HEK293 (cell line): ENCODE results near the gene PIK3CA.

Experiments
- CTCF ChIA-PET: fragments of 350-600 bp; formaldehyde crosslinking; extraction: SDS; loops from one replicate; lab custom pipeline; 2021; ENCODE audit warnings: antibody characterized with exemption; lab: Yijun Ruan, JAX
- POLR2A ChIA-PET: fragments of 300-600 bp; formaldehyde crosslinking; extraction: SDS; loops from one replicate; lab custom pipeline; 2020; ENCODE audit warnings: antibody characterized with exemption, inconsistent platforms; lab: Yijun Ruan, JAX
- H3K27ac ChIP-seq: fragments of 200-500 bp; sonication (Bioruptor generic); 2 replicates; pipeline ENCODE4 v1.5.1; 2014; ENCODE audit warnings: low read depth, low read length, control low read depth, inconsistent platforms; ENCODE audit errors: extremely low read depth
- H3K36me3 ChIP-seq, 2 experiments: fragments of 200-500 bp in 1 of 2; sonication (Bioruptor generic) in 1 of 2; 1 replicate in 1 of 2; 2 replicates in 1 of 2; pipeline ENCODE4 v1.5.1; 2014 to 2017; ENCODE audit warnings: inconsistent platforms in 2 of 2, low read length in 2 of 2; ENCODE audit not compliant: control insufficient read depth in 2 of 2, insufficient read depth in 1 of 2
- H3K4me1 ChIP-seq: fragments of 200-500 bp; sonication (Bioruptor generic); 2 replicates; pipeline ENCODE4 v1.5.1; 2014; ENCODE audit warnings: mild to moderate bottlenecking, low read length, inconsistent platforms; ENCODE audit not compliant: control insufficient read depth, insufficient read depth
- H3K4me3 ChIP-seq: 2 replicates; pipeline ENCODE4 v1.5.1; 2011; ENCODE audit warnings: low read depth, mild to moderate bottlenecking, control low read depth, low read length, moderate library complexity
- H3K9me3 ChIP-seq: fragments of 200-500 bp; sonication (Bioruptor generic); 2 replicates; pipeline ENCODE4 v1.5.1; 2014; ENCODE audit warnings: low read depth, low read length, inconsistent platforms; ENCODE audit not compliant: control insufficient read depth, insufficient read depth
- BCL11B ChIP-seq: fragments of 450-650 bp; formaldehyde crosslinking; IDR thresholded peaks from 2 replicates; pipeline ENCODE4 v1.5.1; 2016; ENCODE audit warnings: low read depth, missing biosample characterization, missing genetic modification characterization
- BCL6B ChIP-seq: fragments of 450-650 bp; formaldehyde crosslinking; IDR thresholded peaks from 2 replicates; pipeline ENCODE4 v1.5.1; 2017; ENCODE audit warnings: missing biosample characterization, missing genetic modification characterization
- GLIS2 ChIP-seq: fragments of 450-650 bp; formaldehyde crosslinking; IDR thresholded peaks from 2 replicates; pipeline ENCODE4 v1.5.1; 2016; ENCODE audit warnings: missing biosample characterization, missing genetic modification characterization
- MEIS1 ChIP-seq: sonication (generic); formaldehyde crosslinking; IDR thresholded peaks from 2 replicates; pipeline ENCODE4 v1.8.1; 2022; ENCODE audit warnings: missing genetic modification reagents, mild to moderate bottlenecking, borderline replicate concordance
- PRDM1 ChIP-seq: fragments of 450-650 bp; formaldehyde crosslinking; IDR thresholded peaks from 2 replicates; pipeline ENCODE4; 2016; ENCODE audit warnings: missing biosample characterization, missing genetic modification characterization
- WT1 ChIP-seq: fragments of 450-650 bp; formaldehyde crosslinking; IDR thresholded peaks from 2 replicates; pipeline ENCODE4 v1.5.1; 2016; ENCODE audit warnings: missing biosample characterization, missing genetic modification characterization
- ZBTB17 ChIP-seq: fragments of 450-650 bp; formaldehyde crosslinking; IDR thresholded peaks from 2 replicates; pipeline ENCODE4 v1.5.1; 2016; ENCODE audit warnings: missing biosample characterization, missing genetic modification characterization
- ZFP69B ChIP-seq: fragments of 450-650 bp; formaldehyde crosslinking; IDR thresholded peaks from 2 replicates; pipeline ENCODE4 v1.5.1; 2016; ENCODE audit warnings: missing biosample characterization, missing genetic modification characterization
- ZNF10 ChIP-seq: fragments of 450-650 bp; formaldehyde crosslinking; IDR thresholded peaks from 2 replicates; pipeline ENCODE4 v1.5.1; 2017; ENCODE audit warnings: missing biosample characterization, missing genetic modification characterization
- ZNF155 ChIP-seq: fragments of 450-650 bp; formaldehyde crosslinking; IDR thresholded peaks from 2 replicates; pipeline ENCODE4 v1.5.1; 2016; ENCODE audit warnings: missing biosample characterization, missing genetic modification characterization
- ZNF202 ChIP-seq: fragments of 450-650 bp; formaldehyde crosslinking; IDR thresholded peaks from 2 replicates; pipeline ENCODE4 v1.5.1; 2016; ENCODE audit warnings: missing biosample characterization, missing genetic modification characterization, borderline replicate concordance
- ZNF398 ChIP-seq: fragments of 450-650 bp; formaldehyde crosslinking; IDR thresholded peaks from 2 replicates; pipeline ENCODE4 v1.5.1; 2017; ENCODE audit warnings: missing biosample characterization, missing genetic modification characterization
- ZNF48 ChIP-seq: fragments of 450-650 bp; formaldehyde crosslinking; IDR thresholded peaks from 2 replicates; pipeline ENCODE4 v1.5.1; 2016; ENCODE audit warnings: missing biosample characterization, missing genetic modification characterization
- ZNF501 ChIP-seq: fragments of 450-650 bp; formaldehyde crosslinking; IDR thresholded peaks from 2 replicates; pipeline ENCODE4 v1.5.1; 2016; ENCODE audit warnings: missing biosample characterization, missing genetic modification characterization
- ZNF518A ChIP-seq: fragments of 450-650 bp; formaldehyde crosslinking; conservative IDR thresholded peaks from 2 replicates; pipeline ENCODE4 v1.5.1; 2016; ENCODE audit warnings: low read depth, missing biosample characterization, missing genetic modification characterization
- ZNF747 ChIP-seq: fragments of 450-650 bp; formaldehyde crosslinking; IDR thresholded peaks from 2 replicates; pipeline ENCODE4 v1.5.1; 2016; ENCODE audit warnings: missing biosample characterization, missing genetic modification characterization

Gene PIK3CA

GRCh38 chr3:179105881-179106280 lies 42.3 kb upstream of the PIK3CA start:
- TF ChIP-seq ZNF48 (tag by site-specific recombination) (no peak), MEIS1 (CRISPR knock-in tag) (no peak), BCL6B (tag by site-specific recombination) (no peak), PRDM1 (tag by site-specific recombination) (no peak), ZFP69B (tag by site-specific recombination) (no peak)
- CTCF ChIA-PET = interaction anchor here (0.6 to 2.1 kb wide), 6 partner anchors 13 to 214 kb away, joined by 3 to 10 read pairs (median 4); no protein-coding TSS in a partner anchor
- Histone ChIP-seq H3K27ac (no peak overlapping the region), H3K9me3 (no peaks in the 10 kb centered on the region), H3K4me1 (no peaks in the 10 kb centered on the region), H3K36me3 (no peaks in the 10 kb centered on the region), H3K4me3 (no peak overlapping the region)
- POLR2A ChIA-PET = no interaction called here

- no peak for TF ChIP-seq ZNF747 (tag by site-specific recombination)
- TF ChIP-seq ZNF518A (tag by site-specific recombination) = no peak
- no peak for TF ChIP-seq BCL11B (tag by site-specific recombination)
- TF ChIP-seq ZNF202 (tag by site-specific recombination) = no peak
- TF ChIP-seq ZNF398 (tag by site-specific recombination) = no peak
- TF ChIP-seq ZNF501 (tag by site-specific recombination) = no peak
- no peak for TF ChIP-seq ZBTB17 (tag by site-specific recombination)
- no peak for TF ChIP-seq WT1 (tag by site-specific recombination)
- TF ChIP-seq ZNF155 = no peak
- TF ChIP-seq GLIS2 (tag by site-specific recombination) = no peak
- TF ChIP-seq ZNF10 = no peak
- no peak for TF ChIP-seq MEIS1 (CRISPR knock-in tag)
- Histone ChIP-seq H3K27ac (no peak overlapping the region), H3K9me3 (no peaks in the 10 kb centered on the region), H3K4me1 (no peaks in the 10 kb centered on the region), H3K4me3 (no peak overlapping the region), H3K36me3 (no peaks in the 10 kb centered on the region)
- ChIA-PET CTCF (interaction anchor here (0.6 to 1.8 kb wide), 4 partner anchors 38 to 207 kb away, joined by 3 to 7 read pairs (median 3); no protein-coding TSS in a partner anchor), POLR2A (no interaction called here)
These were observed 40.5 kb upstream of the PIK3CA start for GRCh38 chr3:179107617-179108016.
